ENCODE data around the gene XCL1. TPM values are rescaled to one million over a fixed set of nuclear protein-coding genes. Genes with fewer than 3 reads are reported as not detected.
"Not testable (repeated sequence)": the region's sequence is repeated elsewhere in the genome, so short reads cannot be mapped to it uniquely, and the experiment has no call there.

XCL1 gene
- total RNA-seq, 1 experiment from 2014 or later = not detected

GRCh38 chr1:168574234-168574633, 2.2 kb upstream of the XCL1 start:
- H3K36me3 ChIP-seq (ENCODE audit: control insufficient read depth in 1 of 2, insufficient read depth in 2 of 2, low read length in 2 of 2); CTCF ChIA-PET; BruUV-seq (replicated peaks); H3K79me2 ChIP-seq (ENCODE audit: insufficient read depth, low read length); H3K4me3 ChIP-seq (replicated peaks in 1 of 2; ENCODE audit: low read depth in 1 of 2, low read length in 2 of 2); H3K9ac ChIP-seq (ENCODE audit: low read length); H3K4me1 ChIP-seq (ENCODE audit: control insufficient read depth in 1 of 2, insufficient read depth in 2 of 2, low read length in 2 of 2); H2AFZ ChIP-seq (ENCODE audit: low read depth, low read length, poor library complexity, severe bottlenecking); H3K9me2 ChIP-seq (ENCODE audit: insufficient read depth); H3K27me3 ChIP-seq (ENCODE audit: insufficient read depth, low read length); RAD21 ChIA-PET (ENCODE audit: low non-redundant PET in 1 of 2, low total read pairs in 2 of 2, uncharacterized antibody in 2 of 2, unreplicated experiment in 2 of 2); DNase-seq (ENCODE audit: low read depth, low spot score); H3K4me2 ChIP-seq (ENCODE audit: low read length); H3K9me3 ChIP-seq (ENCODE audit: control insufficient read depth in 1 of 2, insufficient read depth in 1 of 2, low read depth in 1 of 2, low read length in 2 of 2); POLR2A ChIA-PET; H3K27ac ChIP-seq (ENCODE audit: low read depth, low read length); H4K20me1 ChIP-seq (ENCODE audit: insufficient read depth): not testable (repeated sequence)
- peak; percentile 28; the same call in 1 of the 2 replicates for TF ChIP-seq RAD21 (IDR thresholded peaks at IDR 0.05; ENCODE audit: low read depth)
- TF ChIP-seq, protein P1, sequence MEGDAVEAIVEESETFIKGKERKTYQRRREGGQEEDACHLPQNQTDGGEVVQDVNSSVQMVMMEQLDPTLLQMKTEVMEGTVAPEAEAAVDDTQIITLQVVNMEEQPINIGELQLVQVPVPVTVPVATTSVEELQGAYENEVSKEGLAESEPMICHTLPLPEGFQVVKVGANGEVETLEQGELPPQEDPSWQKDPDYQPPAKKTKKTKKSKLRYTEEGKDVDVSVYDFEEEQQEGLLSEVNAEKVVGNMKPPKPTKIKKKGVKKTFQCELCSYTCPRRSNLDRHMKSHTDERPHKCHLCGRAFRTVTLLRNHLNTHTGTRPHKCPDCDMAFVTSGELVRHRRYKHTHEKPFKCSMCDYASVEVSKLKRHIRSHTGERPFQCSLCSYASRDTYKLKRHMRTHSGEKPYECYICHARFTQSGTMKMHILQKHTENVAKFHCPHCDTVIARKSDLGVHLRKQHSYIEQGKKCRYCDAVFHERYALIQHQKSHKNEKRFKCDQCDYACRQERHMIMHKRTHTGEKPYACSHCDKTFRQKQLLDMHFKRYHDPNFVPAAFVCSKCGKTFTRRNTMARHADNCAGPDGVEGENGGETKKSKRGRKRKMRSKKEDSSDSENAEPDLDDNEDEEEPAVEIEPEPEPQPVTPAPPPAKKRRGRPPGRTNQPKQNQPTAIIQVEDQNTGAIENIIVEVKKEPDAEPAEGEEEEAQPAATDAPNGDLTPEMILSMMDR (IDR thresholded peaks at IDR 0.05 in 2 of 3, conservative IDR thresholded peaks at IDR 0.05 in 1 of 3; ENCODE audit: borderline replicate concordance in 1 of 3, insufficient read depth in 1 of 3, low read depth in 2 of 3, low read length in 2 of 3) = peak in 2 of 3 experiments; percentile 9 to 16; a peak in 2 of 6 replicates
- intact Hi-C loops (cut with micrococcal nuclease) = loop anchor here (2.0 kb wide), 1 partner anchor 231 kb away; no protein-coding TSS in a partner anchor
- ATAC-seq = peak; percentile 84

DNA sequence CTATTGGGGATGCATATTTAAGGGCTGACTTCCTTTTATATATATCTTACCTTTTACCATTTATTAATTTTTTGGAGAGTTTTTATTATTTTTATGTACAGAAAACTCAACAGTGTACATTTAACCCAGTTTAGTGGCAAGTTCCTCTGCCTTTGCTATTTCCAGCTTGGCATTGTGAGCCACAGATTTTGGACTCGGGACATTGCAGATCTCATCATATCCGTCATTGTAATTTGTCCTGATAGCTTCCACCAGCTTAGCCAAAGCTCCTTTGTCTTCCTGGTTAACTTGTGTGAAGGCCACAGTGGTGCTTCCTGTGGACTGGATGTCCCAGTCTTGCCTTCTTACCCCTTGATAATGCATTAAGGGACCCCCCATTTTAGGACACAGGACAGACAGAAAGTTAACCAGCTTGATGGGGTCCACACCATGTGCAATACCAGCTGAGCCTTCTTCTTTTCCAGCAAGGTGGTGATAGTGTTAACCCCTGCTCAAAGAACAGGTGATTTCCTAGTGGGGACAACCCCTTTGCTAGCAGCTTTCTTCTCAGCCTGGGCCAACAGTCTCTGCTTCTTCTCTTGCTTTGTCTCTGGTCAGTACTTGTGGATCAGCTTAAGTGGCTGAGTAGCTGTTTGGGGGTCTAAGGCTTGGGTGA, 2.3 kb downstream of the XCL1 start:
- H3K27me3 ChIP-seq (ENCODE audit: insufficient read depth, low read length); H3K4me2 ChIP-seq (ENCODE audit: low read length); H3K4me1 ChIP-seq (ENCODE audit: control insufficient read depth in 1 of 2, insufficient read depth in 2 of 2, low read length in 2 of 2); H3K9me3 ChIP-seq (ENCODE audit: control insufficient read depth in 1 of 2, insufficient read depth in 1 of 2, low read depth in 1 of 2, low read length in 2 of 2); H3K79me2 ChIP-seq (ENCODE audit: insufficient read depth, low read length); H2AFZ ChIP-seq (ENCODE audit: low read depth, low read length, poor library complexity, severe bottlenecking); H3K36me3 ChIP-seq (ENCODE audit: control insufficient read depth in 1 of 2, insufficient read depth in 2 of 2, low read length in 2 of 2); H3K9ac ChIP-seq (ENCODE audit: low read length); H3K9me2 ChIP-seq (ENCODE audit: insufficient read depth); DNase-seq (ENCODE audit: low read depth, low spot score); CTCF ChIA-PET; H3K27ac ChIP-seq (ENCODE audit: low read depth, low read length); BruUV-seq (replicated peaks); ATAC-seq; RAD21 ChIA-PET (ENCODE audit: low non-redundant PET in 1 of 2, low total read pairs in 2 of 2, uncharacterized antibody in 2 of 2, unreplicated experiment in 2 of 2); H4K20me1 ChIP-seq (ENCODE audit: insufficient read depth); intact Hi-C loops (cut with micrococcal nuclease); H3K4me3 ChIP-seq (replicated peaks in 1 of 2; ENCODE audit: low read depth in 1 of 2, low read length in 2 of 2); POLR2A ChIA-PET: not testable (repeated sequence)

- H3K27ac ChIP-seq (ENCODE audit: low read depth, low read length); DNase-seq (ENCODE audit: low read depth, low spot score); H3K36me3 ChIP-seq (ENCODE audit: control insufficient read depth in 1 of 2, insufficient read depth in 2 of 2, low read length in 2 of 2); H2AFZ ChIP-seq (ENCODE audit: low read depth, low read length, poor library complexity, severe bottlenecking); H3K4me1 ChIP-seq (ENCODE audit: control insufficient read depth in 1 of 2, insufficient read depth in 2 of 2, low read length in 2 of 2); H3K9me2 ChIP-seq (ENCODE audit: insufficient read depth); H3K4me2 ChIP-seq (ENCODE audit: low read length); intact Hi-C loops (cut with micrococcal nuclease); RAD21 ChIA-PET (ENCODE audit: low non-redundant PET in 1 of 2, low total read pairs in 2 of 2, uncharacterized antibody in 2 of 2, unreplicated experiment in 2 of 2); H3K9me3 ChIP-seq (ENCODE audit: control insufficient read depth in 1 of 2, insufficient read depth in 1 of 2, low read depth in 1 of 2, low read length in 2 of 2); H4K20me1 ChIP-seq (ENCODE audit: insufficient read depth); CTCF ChIA-PET; H3K27me3 ChIP-seq (ENCODE audit: insufficient read depth, low read length); ATAC-seq; H3K4me3 ChIP-seq (replicated peaks in 1 of 2; ENCODE audit: low read depth in 1 of 2, low read length in 2 of 2); BruUV-seq (replicated peaks); H3K9ac ChIP-seq (ENCODE audit: low read length); H3K79me2 ChIP-seq (ENCODE audit: insufficient read depth, low read length); POLR2A ChIA-PET: not testable (repeated sequence)
Observed at GRCh38 chr1:168580290-168580689, 3.9 kb downstream of the XCL1 start.

DNA sequence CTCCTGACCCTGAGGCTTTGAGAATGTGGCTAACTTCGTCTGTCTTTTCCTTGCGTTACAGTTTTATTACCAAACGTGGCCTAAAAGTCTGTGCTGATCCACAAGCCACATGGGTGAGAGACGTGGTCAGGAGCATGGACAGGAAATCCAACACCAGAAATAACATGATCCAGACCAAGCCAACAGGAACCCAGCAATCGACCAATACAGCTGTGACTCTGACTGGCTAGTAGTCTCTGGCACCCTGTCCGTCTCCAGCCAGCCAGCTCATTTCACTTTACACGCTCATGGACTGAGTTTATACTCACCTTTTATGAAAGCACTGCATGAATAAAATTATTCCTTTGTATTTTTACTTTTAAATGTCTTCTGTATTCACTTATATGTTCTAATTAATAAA, 4.6 kb downstream of the XCL1 start:
- DNase-seq (ENCODE audit: low read depth, low spot score); H3K27me3 ChIP-seq (ENCODE audit: insufficient read depth, low read length); H2AFZ ChIP-seq (ENCODE audit: low read depth, low read length, poor library complexity, severe bottlenecking); RAD21 ChIA-PET (ENCODE audit: low non-redundant PET in 1 of 2, low total read pairs in 2 of 2, uncharacterized antibody in 2 of 2, unreplicated experiment in 2 of 2); ATAC-seq; H4K20me1 ChIP-seq (ENCODE audit: insufficient read depth); POLR2A ChIA-PET; H3K27ac ChIP-seq (ENCODE audit: low read depth, low read length); H3K79me2 ChIP-seq (ENCODE audit: insufficient read depth, low read length); intact Hi-C loops (cut with micrococcal nuclease); H3K9me3 ChIP-seq (ENCODE audit: control insufficient read depth in 1 of 2, insufficient read depth in 1 of 2, low read depth in 1 of 2, low read length in 2 of 2); H3K4me3 ChIP-seq (replicated peaks in 1 of 2; ENCODE audit: low read depth in 1 of 2, low read length in 2 of 2); H3K9me2 ChIP-seq (ENCODE audit: insufficient read depth); H3K9ac ChIP-seq (ENCODE audit: low read length); BruUV-seq (replicated peaks); H3K36me3 ChIP-seq (ENCODE audit: control insufficient read depth in 1 of 2, insufficient read depth in 2 of 2, low read length in 2 of 2); H3K4me2 ChIP-seq (ENCODE audit: low read length); CTCF ChIA-PET: not testable (repeated sequence)
- peaks cover 0 to 10% of the 10 kb centered on the region in 2 experiments; a peak in 1 of 4 replicates for H3K4me1 ChIP-seq (ENCODE audit: control insufficient read depth in 1 of 2, insufficient read depth in 2 of 2, low read length in 2 of 2)
